DND-41 (cell line): ENCODE data around the gene ATP13A1.

Experiments used
- ATAC-seq: fragments of 200-7000 bp; cut with Tn5 transposase; 3 replicates; pipeline ENCODE4 v1.9.1; 2021; ENCODE audit warnings: low read depth; ENCODE audit not compliant: insufficient read depth
- DNase-seq: peaks from one replicate; pipeline ENCODE4 v3.0.0-alpha.2; 2020
- H2AFZ ChIP-seq: 2 replicates; pipeline ENCODE4 v1.6.0; 2012; ENCODE audit warnings: low read depth, low read length
- H3K27ac ChIP-seq: 2 replicates; pipeline ENCODE4 v1.5.1; 2012; ENCODE audit warnings: low read length, inconsistent platforms
- H3K27me3 ChIP-seq: fragments of 200-600 bp; sonication (generic); 2 replicates; pipeline ENCODE4 v1.6.0; 2012; ENCODE audit warnings: low read length, mild to moderate bottlenecking, inconsistent platforms; ENCODE audit not compliant: insufficient read depth, poor library complexity
- H3K36me3 ChIP-seq: 2 replicates; pipeline ENCODE4 v1.5.1; 2012; ENCODE audit warnings: low read length, inconsistent platforms; ENCODE audit not compliant: insufficient read depth
- H3K4me1 ChIP-seq: 2 replicates; pipeline ENCODE4 v1.5.1; 2012; ENCODE audit warnings: mild to moderate bottlenecking, low read length; ENCODE audit not compliant: insufficient read depth
- H3K4me2 ChIP-seq: 2 replicates; pipeline ENCODE4 v1.6.0; 2012; ENCODE audit warnings: mild to moderate bottlenecking, moderate library complexity, low read length, inconsistent platforms; ENCODE audit not compliant: insufficient read depth
- H3K4me3 ChIP-seq, 2 experiments: fragments of 200-600 bp in 1 of 2; shearing (Covaris generic) in 1 of 2; 2 replicates each; pipeline ENCODE4 v1.5.1; 2012 to 2016; ENCODE audit warnings: inconsistent platforms in 2 of 2, low read length in 2 of 2, mild to moderate bottlenecking in 2 of 2, low read depth in 1 of 2, moderate library complexity in 1 of 2
- H3K79me2 ChIP-seq: 2 replicates; pipeline ENCODE4 v1.6.0; 2012; ENCODE audit warnings: low read length, inconsistent platforms; ENCODE audit not compliant: insufficient read depth
- H3K9ac ChIP-seq: 2 replicates; pipeline ENCODE4 v1.6.0; 2012; ENCODE audit warnings: low read depth, mild to moderate bottlenecking, inconsistent platforms, low read length, moderate library complexity
- H3K9me3 ChIP-seq: 2 replicates; pipeline ENCODE4 v1.5.1; 2012; ENCODE audit warnings: low read length, moderate library complexity, mild to moderate bottlenecking, inconsistent platforms; ENCODE audit not compliant: insufficient read depth, severe bottlenecking
- H4K20me1 ChIP-seq: 2 replicates; pipeline ENCODE4 v1.6.0; 2012; ENCODE audit warnings: low read length; ENCODE audit not compliant: insufficient read depth
- EZH2 ChIP-seq: IDR thresholded peaks from 3 replicates; pipeline ENCODE4 v1.6.1; 2012; ENCODE audit warnings: borderline replicate concordance, low read depth, mild to moderate bottlenecking, moderate library complexity, low read length, inconsistent platforms; ENCODE audit not compliant: severe bottlenecking
- TF ChIP-seq, protein P1 (sequence below): IDR thresholded peaks from 2 replicates; pipeline ENCODE4 v1.5.1; 2012; ENCODE audit warnings: borderline replicate concordance, low read length, moderate library complexity, mild to moderate bottlenecking; ENCODE audit not compliant: poor library complexity, severe bottlenecking; ENCODE audit errors: extremely low read depth

Gene ATP13A1

DNA sequence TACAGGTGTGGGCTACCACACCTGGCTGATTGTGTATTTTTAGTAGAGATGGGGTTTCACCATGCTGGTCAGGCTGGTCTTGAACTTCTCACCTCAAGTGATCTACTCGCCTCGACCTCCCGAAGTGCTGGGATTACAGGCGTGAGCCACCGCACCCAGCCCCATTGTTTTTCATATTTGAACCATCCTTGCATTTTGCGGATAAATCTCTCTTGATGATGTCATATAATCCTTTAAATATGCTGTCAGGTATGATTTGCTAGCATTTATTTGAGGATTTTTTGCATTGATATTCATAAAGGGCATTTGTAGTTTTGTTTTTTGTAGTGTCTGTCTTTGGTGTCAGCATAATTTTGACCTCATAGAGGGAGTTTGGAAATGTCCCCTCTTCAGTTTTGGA, 10.8 kb upstream of the ATP13A1 start:
- H3K27me3 ChIP-seq: no peaks in the 10 kb centered on the region
- H3K9ac ChIP-seq: no peak overlapping the region
- H3K79me2 ChIP-seq: peaks cover 100% of the 10 kb centered on the region
- peaks cover 66% of the 10 kb centered on the region for H3K4me1 ChIP-seq
- no peak overlapping the region for H3K27ac ChIP-seq
- ATAC-seq: no peak
- TF ChIP-seq, protein P1, sequence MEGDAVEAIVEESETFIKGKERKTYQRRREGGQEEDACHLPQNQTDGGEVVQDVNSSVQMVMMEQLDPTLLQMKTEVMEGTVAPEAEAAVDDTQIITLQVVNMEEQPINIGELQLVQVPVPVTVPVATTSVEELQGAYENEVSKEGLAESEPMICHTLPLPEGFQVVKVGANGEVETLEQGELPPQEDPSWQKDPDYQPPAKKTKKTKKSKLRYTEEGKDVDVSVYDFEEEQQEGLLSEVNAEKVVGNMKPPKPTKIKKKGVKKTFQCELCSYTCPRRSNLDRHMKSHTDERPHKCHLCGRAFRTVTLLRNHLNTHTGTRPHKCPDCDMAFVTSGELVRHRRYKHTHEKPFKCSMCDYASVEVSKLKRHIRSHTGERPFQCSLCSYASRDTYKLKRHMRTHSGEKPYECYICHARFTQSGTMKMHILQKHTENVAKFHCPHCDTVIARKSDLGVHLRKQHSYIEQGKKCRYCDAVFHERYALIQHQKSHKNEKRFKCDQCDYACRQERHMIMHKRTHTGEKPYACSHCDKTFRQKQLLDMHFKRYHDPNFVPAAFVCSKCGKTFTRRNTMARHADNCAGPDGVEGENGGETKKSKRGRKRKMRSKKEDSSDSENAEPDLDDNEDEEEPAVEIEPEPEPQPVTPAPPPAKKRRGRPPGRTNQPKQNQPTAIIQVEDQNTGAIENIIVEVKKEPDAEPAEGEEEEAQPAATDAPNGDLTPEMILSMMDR: no peak
- no peak for TF ChIP-seq EZH2
- H3K4me2 ChIP-seq: peak overlapping the region; percentile 53
- H3K4me3 ChIP-seq: peak overlapping the region in 1 of 2 experiments; percentile 43; a peak in 1 of 4 replicates
- H3K9me3 ChIP-seq: peaks cover 31% of the 10 kb centered on the region
- DNase-seq: no peak
- H3K36me3 ChIP-seq: peaks cover 98% of the 10 kb centered on the region
- H4K20me1 ChIP-seq: peaks cover 63% of the 10 kb centered on the region
- no peak overlapping the region for H2AFZ ChIP-seq

DNA sequence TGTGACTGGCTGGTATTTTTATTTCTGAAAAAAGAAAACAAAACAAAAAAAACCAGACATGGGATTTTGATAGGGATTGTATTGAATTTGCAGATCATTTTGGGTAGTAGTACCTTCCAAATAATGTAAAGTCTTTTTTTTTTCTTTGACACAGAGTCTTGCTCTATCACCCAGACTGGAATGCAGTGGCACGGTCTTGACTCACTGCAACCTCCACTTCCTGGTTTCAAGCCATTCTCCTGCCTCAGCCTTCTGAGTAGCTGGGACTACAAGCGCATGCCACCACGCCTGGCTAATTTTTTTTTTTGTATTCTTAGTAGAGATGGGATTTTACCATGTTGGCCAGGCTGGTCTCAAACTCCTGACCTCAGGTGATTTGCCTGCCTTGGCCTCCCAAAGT, 9.3 kb upstream of the ATP13A1 start:
- Histone ChIP-seq H3K79me2 (peaks cover 91% of the 10 kb centered on the region), H2AFZ (no peak overlapping the region), H3K4me1 (peaks cover 73% of the 10 kb centered on the region), H3K4me2 (peak overlapping the region; percentile 55), H3K27me3 (no peaks in the 10 kb centered on the region), H3K9me3 (peaks cover 23% of the 10 kb centered on the region), H3K9ac (no peak overlapping the region), H4K20me1 (peaks cover 53% of the 10 kb centered on the region), H3K36me3 (peaks cover 88% of the 10 kb centered on the region), H3K27ac (peak overlapping the region; percentile 18; the same call in 1 of the 2 replicates), H3K4me3 (peak overlapping the region in 1 of 2 experiments; percentile 49; a peak in 2 of 4 replicates)
- ATAC-seq (no peak), DNase-seq (no peak)
- TF ChIP-seq EZH2: no peak
- TF ChIP-seq, protein P1: no peak

DNA sequence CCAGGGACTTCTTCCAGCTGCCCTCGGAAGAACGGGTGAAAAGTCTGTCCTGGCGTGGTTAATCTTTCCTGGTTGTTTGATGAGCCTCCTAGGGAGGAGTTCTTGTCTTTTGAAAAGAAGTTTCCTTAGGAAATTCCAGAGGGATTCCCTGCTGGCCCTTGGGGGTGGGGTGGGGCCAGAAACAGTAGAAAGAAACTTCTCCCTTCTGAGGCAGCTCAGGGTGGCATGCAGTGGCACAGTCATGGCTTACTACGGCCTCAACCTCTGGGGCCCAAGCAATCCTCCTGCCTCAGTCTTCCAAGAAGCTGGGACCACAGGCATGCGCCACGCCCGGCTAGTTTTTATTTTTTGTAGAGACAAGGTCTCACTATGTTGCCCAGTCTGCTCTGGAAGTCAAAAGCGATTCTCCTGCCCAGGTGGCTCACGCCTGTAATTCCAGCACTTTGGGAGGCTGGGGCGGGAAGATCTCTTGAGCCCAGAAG, 6.6 kb upstream of the ATP13A1 start:
- TF ChIP-seq, protein P1: no peak
- no peak for TF ChIP-seq EZH2
- Histone ChIP-seq H3K27ac (peak overlapping the region; percentile 97), H3K79me2 (peaks cover 86% of the 10 kb centered on the region), H3K4me3 (peak overlapping the region; percentile 83 to 97), H3K9me3 (peaks cover 24% of the 10 kb centered on the region), H3K4me2 (peak overlapping the region; percentile 69), H4K20me1 (peaks cover 34% of the 10 kb centered on the region), H3K4me1 (peaks cover 80% of the 10 kb centered on the region), H3K27me3 (no peaks in the 10 kb centered on the region), H3K36me3 (peaks cover 61% of the 10 kb centered on the region), H3K9ac (peak overlapping the region; percentile 100), H2AFZ (no peak overlapping the region)
- ATAC-seq: no peak
- DNase-seq: no peak
